Stimulated activated CD4-positive, alpha-beta T cell treated with anti-CD3 and anti-CD28 coated beads, Interleukin-15, amount 100 ng/mL, for 48 hours (primary cell): ENCODE results near the gene HTRA3.

ENCODE experiments used
- DNase-seq, 2 donors: peaks; one replicate each; pipeline ENCODE4 v3.0.0-alpha.2; 2020; ENCODE audit warnings: low read depth in 2 of 2

The HTRA3 gene

GRCh38 chr4:8247047-8247930 is 22.3 kb upstream of the HTRA3 start:
- no peak for DNase-seq

GRCh38 chr4:8248091-8248490 is 21.5 kb upstream of the HTRA3 start:
- no peak for DNase-seq

DNA sequence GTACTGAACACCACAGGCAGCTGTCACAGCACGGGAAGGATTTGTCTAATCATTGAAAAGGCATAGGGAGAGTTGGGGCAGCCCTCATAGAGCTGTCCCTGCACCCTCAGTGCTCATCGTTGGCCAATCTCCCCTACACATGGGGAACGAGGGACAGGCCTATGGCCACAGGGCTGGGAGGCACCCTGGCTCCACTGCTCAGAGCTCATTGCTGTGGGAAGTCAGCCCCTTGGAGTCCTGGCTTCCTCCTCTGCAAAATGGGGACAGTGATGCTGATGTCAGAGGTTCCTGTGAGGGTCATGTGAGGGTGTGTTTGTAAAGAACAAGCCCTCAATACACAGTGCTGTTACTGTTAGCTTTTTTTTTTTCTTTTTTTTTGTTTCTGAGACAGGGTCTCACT is 19.3 kb upstream of the HTRA3 start:
- DNase-seq, result no peak

GRCh38 chr4:8250637-8251036 is 18.9 kb upstream of the HTRA3 start:
- no peak for DNase-seq

GRCh38 chr4:8251110-8251883 is 18.3 kb upstream of the HTRA3 start:
- DNase-seq, result no peak

- DNase-seq, result no peak
Measured at GRCh38 chr4:8252301-8253173, 17.0 kb upstream of the HTRA3 start.

GRCh38 chr4:8254076-8254475 is 15.5 kb upstream of the HTRA3 start:
- no peak for DNase-seq

DNA sequence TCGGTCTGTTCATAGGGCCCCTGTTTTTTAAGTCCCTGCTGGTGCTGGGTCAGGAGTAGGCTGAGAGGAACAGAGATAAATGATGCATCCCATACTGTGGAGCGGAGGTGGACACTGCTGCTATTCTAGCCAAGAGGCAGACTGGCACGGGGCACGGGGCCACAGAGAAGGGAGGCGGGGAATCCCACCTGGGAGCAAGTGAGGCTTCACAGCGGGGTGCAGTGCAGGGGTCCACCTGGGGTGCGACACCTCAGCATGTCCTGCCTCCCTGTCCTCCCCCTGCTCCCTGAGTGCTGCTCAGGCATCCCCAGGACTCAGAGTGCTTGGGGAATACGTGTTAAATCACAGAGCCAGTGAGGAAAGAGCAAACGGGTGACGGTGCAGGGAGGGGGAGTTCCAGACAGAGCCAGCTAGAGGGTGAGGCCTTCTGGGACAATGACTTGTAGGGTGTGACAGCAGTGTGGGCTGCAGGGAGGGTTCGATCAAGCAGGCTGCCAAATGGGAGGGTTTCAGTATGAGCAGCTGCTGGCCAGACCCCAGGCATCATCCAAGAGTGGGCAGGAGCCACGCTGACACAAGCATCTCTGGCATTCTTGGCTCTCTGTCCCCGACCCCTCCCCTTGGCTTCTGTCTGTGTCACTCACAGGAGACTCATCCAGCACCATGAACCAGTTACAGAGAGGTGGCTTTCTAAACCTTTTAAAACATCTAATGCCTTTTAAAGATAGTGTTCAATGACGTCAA is 13.7 kb upstream of the HTRA3 start:
- no peak for DNase-seq

- no peak for DNase-seq
Measured at GRCh38 chr4:8257854-8258253, 11.7 kb upstream of the HTRA3 start.

GRCh38 chr4:8258552-8259212 is 10.9 kb upstream of the HTRA3 start:
- DNase-seq, result no peak

DNA sequence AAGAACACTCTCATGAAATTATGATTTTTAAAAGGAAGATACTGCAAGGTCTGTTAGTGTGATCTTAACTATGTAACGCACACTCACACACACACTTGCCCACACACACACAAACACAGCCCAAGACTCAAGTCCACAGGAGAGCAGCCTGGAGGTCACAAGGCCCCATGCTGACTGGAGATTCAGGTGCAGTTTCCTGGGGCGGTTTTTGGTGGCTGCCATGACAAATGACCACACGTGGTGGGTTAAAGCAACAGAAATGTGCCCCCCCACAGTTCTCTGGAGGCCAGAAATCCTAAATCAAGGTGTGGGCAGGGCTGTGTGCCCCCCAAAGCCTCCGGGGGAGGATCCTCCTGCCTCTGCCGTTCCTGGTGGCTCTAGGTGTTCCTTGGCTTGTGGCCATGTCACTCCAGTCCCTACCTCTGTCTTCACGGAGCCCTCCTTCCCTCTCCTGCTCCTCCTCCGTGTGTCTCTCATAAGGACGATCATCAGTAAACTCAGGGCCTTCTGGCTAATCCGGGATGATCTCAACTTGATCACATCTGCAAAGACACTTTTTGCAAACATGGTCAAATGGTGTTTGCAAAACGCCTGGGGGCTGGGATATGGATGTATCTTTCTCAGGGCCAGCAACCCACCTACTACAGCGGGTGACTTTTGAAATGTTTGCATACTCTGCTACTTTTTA is 9.7 kb upstream of the HTRA3 start:
- no peak for DNase-seq

GRCh38 chr4:8260656-8261111 is 8.9 kb upstream of the HTRA3 start:
- DNase-seq, result no peak

- no peak for DNase-seq
Measured at GRCh38 chr4:8261851-8262535, 7.6 kb upstream of the HTRA3 start.

DNA sequence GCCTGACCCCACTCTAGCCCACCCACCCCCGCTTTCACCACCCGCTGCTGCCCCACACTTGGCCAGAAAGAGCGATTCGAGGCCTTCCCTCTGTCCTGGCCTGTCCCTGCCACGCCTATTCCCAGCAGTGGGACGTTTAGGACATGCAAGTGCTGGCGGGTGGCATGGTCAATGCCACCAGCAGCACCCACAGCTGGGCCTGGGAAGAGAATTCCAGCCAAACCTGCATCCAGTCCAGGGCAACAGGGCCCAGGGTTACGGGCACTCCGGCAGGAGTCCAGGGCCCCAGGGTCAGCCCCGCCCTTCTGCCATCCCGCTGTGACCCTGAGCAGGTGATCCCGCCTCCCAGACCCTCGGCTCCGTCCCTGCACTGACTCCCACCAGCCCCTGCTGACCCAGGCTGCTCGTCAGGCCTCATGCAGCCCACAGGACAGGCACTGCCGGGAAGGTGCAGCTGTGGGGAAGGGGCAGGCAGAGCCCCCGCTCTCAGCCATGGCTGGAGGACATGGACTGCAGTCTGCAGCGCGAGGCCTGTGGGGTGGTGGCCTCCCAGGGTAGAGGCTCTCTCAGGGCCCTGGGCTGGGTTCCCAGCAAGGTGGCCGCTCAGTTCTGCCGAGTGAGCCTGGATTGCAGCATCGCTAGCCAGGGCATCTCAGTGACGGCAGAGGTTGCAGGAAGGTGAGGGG is 6.8 kb upstream of the HTRA3 start:
- DNase-seq, result no peak

GRCh38 chr4:8263397-8263796 is 6.2 kb upstream of the HTRA3 start:
- DNase-seq, result no peak

DNA sequence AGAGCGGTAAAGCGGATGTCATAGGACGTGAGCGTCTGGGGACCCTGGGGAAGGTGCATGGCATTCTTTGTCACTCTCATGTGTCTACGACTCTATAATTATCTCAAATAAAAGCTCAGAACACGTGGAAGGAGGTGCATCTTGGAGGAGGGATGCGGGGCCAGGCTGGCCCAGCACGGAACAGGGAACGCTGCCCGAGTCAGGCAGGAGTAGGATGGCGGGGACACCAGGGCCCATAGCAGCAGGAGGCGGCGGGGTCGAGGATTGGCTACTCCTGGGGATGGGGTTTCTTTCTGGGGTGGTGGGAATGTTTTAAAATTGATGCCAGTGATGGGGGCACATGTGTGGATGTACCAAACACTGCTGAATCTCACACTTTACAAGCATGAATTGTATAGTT is 5.4 kb upstream of the HTRA3 start:
- no peak for DNase-seq

DNA sequence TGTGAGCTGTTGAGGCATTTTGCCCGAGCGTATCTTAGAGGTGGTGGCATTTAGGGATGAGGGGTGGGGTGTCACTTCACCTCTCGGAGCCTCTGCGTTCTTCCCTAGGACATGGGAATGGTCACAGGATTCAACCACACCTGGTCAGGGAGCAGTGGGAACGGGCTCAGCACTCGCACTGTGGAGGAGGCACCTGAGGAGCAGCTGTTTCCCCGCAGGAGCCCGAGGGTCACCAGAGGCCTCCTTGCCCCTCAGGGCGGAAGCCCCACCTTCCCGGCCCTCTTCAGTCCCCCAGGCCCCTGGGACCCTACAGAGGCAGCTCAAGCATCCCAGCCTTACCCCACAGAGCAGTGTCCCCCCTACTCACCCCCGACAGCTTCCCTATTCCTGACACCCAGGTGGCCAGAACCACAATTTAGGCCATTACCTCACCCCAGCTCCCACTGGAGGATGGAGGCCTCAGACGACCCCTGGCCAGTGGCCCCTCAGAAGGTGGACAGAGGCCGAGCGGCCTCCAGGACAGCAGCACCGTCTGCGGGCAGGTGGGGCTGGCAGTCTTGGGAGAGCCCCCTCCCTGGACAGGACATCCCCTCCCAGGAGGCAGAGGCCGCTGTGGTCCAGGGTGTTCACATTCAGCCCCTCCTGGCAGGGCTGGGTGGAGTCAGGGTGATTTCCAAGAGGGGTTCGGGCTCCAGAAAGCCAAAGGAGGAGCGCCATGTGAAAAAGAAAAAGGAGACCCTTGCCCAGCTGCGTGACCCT is 4.2 kb upstream of the HTRA3 start:
- DNase-seq, result no peak

DNA sequence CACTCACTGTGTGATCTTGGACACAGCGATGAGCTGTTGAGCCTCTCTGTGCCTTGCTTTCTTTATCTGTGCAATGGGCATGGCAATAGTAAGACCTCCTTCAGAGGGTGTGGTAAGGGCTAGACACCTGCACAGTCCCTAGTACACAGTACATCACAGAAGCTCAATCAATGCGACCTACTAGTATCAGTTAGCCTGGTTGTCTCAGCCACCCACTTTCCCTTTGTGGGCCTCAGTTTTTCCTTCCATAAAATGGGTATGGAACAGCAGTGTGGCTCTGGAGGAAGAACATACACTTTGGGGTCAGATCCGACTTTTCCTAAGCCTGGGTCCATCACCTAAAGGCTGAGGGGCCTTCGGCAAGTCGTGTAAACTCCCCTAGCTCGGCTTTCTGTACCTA is 3.5 kb upstream of the HTRA3 start:
- no peak for DNase-seq
